Measurements from ENCODE around the gene ALDH3B2. TPM values are rescaled to one million over a fixed set of nuclear protein-coding genes. Genes with fewer than 3 reads are reported as not detected.

ALDH3B2 gene
- total RNA-seq, 4 donors from 2014 or later = 1.2 TPM; not detected in 3

DNA sequence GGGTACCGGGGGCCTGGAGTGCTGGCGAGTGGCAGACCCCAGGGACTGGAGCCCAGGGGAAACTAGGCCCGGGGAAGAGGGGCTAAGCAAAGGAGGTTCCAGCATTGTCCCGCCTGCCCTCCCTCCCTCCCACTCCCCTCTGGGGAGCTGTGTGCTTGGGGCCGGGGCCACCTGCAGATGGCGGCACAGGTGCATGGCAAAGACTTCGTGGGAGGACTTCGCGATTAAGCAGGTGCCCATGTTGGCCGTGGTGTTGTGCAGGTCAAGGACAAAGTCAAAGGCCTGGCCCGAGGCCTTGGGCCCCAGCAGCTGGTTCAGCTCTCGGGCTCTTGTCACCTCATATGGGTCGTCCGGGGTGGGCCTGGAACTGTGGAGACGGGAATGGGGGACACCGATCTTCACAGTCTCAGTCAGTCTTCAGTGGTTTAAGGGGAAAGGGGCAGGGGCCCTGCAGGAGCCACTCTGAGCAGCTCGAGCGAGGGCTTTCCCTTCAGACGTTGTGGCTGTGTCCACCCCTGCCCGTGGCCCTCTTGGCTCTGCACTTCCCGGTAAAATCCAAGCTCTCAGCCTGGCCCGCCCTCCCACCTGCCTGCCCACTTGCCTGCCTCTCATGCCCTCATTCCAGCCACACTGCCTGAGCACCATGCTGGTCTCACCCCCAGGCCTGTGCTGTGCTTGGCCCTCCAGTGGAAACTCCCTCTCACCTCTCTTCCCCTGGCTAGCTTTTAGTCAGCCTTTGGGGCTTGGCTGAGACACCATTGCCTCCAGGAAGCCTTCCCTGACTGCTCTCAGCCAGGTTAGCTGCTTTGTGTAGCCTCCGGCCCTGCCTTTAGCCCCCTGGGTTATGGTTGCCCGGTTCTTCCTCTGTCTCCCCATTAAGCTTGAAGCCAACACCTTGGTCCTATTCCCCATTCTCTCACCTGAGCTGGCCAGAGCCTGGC, 28.6 kb downstream of the ALDH3B2 start:
- Histone ChIP-seq H3K27ac (no peak overlapping the region), H3K4me3 (no peak overlapping the region), H3K9me3 (no peaks in the 10 kb centered on the region), H3K36me3 (no peaks in the 10 kb centered on the region), H3K4me1 (no peaks in the 10 kb centered on the region), H3K27me3 (peaks cover 0 to 3% of the 10 kb centered on the region in 2 donors)
- TF ChIP-seq, protein P1, sequence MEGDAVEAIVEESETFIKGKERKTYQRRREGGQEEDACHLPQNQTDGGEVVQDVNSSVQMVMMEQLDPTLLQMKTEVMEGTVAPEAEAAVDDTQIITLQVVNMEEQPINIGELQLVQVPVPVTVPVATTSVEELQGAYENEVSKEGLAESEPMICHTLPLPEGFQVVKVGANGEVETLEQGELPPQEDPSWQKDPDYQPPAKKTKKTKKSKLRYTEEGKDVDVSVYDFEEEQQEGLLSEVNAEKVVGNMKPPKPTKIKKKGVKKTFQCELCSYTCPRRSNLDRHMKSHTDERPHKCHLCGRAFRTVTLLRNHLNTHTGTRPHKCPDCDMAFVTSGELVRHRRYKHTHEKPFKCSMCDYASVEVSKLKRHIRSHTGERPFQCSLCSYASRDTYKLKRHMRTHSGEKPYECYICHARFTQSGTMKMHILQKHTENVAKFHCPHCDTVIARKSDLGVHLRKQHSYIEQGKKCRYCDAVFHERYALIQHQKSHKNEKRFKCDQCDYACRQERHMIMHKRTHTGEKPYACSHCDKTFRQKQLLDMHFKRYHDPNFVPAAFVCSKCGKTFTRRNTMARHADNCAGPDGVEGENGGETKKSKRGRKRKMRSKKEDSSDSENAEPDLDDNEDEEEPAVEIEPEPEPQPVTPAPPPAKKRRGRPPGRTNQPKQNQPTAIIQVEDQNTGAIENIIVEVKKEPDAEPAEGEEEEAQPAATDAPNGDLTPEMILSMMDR (IDR thresholded peaks at IDR 0.05) = no peak
- no peak for TF ChIP-seq POLR2A (IDR thresholded peaks at IDR 0.05)
- DNase-seq = no peak
- intact Hi-C loops (cut with DNase I; ENCODE audit: low total_unique reads) = no loop called here

DNA sequence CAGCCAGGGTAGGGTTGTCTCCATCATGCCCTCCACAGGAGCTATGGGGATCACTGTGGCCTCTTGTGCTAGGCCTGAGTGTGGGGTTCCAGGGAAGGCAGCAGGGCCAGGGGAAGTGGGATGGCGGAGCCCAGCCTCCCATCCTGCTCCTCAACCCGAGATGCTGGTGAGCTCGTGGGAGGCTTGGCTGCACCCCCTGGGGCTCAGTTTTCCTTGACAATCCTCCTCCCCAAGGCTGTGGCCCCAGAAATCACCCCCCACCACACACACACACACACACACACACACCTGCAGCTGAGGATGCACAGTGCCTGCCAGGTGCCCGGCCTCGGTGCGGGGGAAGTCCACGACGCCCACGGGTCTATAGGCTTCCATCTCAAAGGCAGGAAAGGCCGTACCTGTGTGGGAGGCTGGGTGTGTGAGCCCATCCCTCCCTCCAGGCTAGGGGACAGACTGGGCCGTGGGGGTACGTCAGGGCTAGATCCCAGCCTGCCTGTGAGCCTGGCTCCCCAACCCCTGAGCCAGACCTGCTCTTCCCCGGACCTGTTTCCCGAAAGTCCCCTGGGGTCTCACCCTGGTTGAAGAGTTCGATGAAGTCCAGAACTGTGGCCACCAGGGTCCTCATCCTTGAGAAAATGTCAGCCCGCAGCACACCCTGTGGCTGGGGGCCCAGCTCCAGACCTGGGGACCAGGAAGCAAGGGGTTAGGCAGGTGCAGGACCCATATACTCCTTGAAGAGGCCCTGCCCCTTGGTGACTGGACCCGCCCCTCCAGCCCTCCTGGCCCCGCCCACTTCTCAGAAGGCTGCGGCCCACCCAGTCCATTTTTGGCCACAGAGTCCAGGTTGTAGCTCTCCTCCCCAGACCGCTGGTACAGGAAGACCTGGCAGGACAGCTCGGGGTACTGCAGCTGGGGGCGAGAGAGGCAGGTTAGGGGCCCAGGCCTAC, 29.7 kb downstream of the ALDH3B2 start:
- H3K4me3 ChIP-seq = no peak overlapping the region
- H3K4me1 ChIP-seq = no peaks in the 10 kb centered on the region
- DNase-seq = no peak
- intact Hi-C loops (cut with DNase I; ENCODE audit: low total_unique reads) = no loop called here
- TF ChIP-seq POLR2A (IDR thresholded peaks at IDR 0.05) = no peak
- TF ChIP-seq, protein P1 (IDR thresholded peaks at IDR 0.05) = no peak
- peaks cover 0 to 3% of the 10 kb centered on the region in 2 donors for H3K27me3 ChIP-seq
- no peak overlapping the region for H3K27ac ChIP-seq
- H3K36me3 ChIP-seq = no peaks in the 10 kb centered on the region
- H3K9me3 ChIP-seq = no peaks in the 10 kb centered on the region

DNA sequence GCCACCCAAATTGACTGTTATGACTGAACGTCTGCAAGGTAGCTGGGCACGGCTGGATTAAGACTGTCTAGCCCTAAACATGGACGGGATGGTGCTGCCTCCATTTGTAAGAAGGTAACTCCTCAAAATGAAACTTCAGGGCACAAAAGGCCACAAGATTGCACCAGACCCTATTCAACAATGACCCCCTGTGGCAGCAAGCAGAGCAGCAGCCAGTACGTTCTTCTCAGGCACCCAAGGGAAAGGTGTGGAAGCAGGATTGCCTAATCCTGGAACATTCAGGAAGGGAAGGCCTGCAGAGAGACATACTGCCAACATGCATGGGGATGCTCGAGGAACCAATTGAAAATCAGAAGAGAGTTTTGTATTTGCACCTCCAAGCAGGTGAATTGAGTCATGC, 30.4 kb downstream of the ALDH3B2 start:
- Histone ChIP-seq H3K27ac (no peak overlapping the region), H3K9me3 (no peaks in the 10 kb centered on the region), H3K36me3 (no peaks in the 10 kb centered on the region), H3K4me1 (no peaks in the 10 kb centered on the region), H3K27me3 (peaks cover 0 to 3% of the 10 kb centered on the region in 2 donors), H3K4me3 (no peak overlapping the region)
- intact Hi-C loops (cut with DNase I; ENCODE audit: low total_unique reads) = no loop called here
- DNase-seq = no peak
- TF ChIP-seq, protein P1 (IDR thresholded peaks at IDR 0.05) = no peak
- TF ChIP-seq POLR2A (IDR thresholded peaks at IDR 0.05) = no peak

DNA sequence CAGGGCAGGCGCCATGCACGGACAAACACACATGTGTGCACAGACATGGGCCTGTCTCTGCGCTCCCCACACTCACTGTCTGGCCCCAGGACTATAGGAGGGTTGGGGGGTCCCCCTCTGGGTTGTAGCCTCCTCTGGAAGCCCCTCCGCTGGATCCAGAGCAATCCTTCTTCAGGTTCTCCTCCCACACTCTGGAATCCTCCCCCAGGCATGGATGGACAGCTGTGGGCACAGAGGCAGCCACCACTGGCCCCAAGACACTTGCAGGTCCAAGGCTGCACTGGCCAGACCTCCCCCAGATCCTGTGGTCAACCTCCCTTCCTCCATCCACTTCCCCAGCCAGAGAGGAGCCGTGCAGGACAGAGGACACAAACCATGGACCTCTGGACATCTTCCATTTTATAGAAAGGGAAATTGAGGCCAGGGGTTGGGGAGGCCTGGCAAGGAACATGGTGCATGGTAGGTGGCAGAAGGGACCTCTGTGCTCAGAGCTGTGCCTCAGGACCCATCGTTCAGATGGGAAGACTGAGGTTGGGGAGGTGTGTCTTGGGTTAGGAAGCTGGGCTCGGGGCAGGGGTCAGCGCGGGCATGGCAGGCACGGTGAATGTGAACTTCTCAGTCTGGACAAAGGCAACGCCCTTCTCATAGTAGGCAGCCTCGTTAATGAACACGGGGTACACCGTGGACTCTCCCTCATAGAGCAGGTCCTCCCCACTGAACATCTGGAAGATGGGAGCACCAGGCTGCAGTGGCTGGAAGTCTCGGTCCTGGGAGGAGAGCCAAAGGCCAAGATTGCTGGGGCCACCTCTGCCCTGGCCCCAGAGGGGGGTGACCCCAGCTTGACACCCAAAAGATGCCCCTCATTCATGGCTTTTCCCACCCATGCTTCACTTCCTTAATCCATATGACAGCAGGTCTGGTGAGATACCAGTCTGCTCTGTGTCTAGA, 32.0 kb downstream of the ALDH3B2 start:
- Histone ChIP-seq H3K4me1 (no peaks in the 10 kb centered on the region), H3K36me3 (no peaks in the 10 kb centered on the region), H3K27ac (no peak overlapping the region), H3K27me3 (peaks cover 0 to 3% of the 10 kb centered on the region in 2 donors), H3K4me3 (no peak overlapping the region), H3K9me3 (no peaks in the 10 kb centered on the region)
- DNase-seq = no peak
- no peak for TF ChIP-seq POLR2A (IDR thresholded peaks at IDR 0.05)
- TF ChIP-seq, protein P1 (IDR thresholded peaks at IDR 0.05) = no peak
- intact Hi-C loops (cut with DNase I; ENCODE audit: low total_unique reads) = no loop called here

Data from uterus (tissue), 4 donors.